PC-3 (cell line): Measurements from ENCODE around the gene CEP170B. TPM values are rescaled to one million over a fixed set of nuclear protein-coding genes. Genes with fewer than 3 reads are reported as not detected.

ENCODE experiments used
- ATAC-seq: fragments of 200-7000 bp; cut with Tn5 transposase; 2 replicates; pipeline ENCODE4 v1.9.1; 2020; ENCODE audit warnings: mild to moderate bottlenecking, moderate library complexity
- BruUV-seq: library from RNA; stranded (reverse); fragments of 400-500 nt; replicated peaks from 2 replicates; lab custom pipeline; 2021; lab: Mats Ljungman, UMichigan
- CTCF ChIA-PET: fragments of 300-600 bp; sonication (Branson Sonifier 250); formaldehyde crosslinking; loops from one replicate; lab custom pipeline; 2022; ENCODE audit warnings: antibody characterized with exemption; lab: Charles Lee
- POLR2A ChIA-PET: fragments of 300-600 bp; sonication (Branson Sonifier 250); formaldehyde crosslinking; loops from one replicate; lab custom pipeline; 2022; ENCODE audit warnings: antibody characterized with exemption; ENCODE audit not compliant: unreplicated experiment; lab: Charles Lee
- DNase-seq: peaks from one replicate; pipeline ENCODE4 v3.0.0-alpha.2; 2015
- H2AFZ ChIP-seq: fragments of 300-600 bp; sonication (generic); 2 replicates; pipeline ENCODE4 v1.6.0; 2016; ENCODE audit warnings: antibody characterized with exemption, low read length
- H3F3A ChIP-seq: fragments of 300-600 bp; sonication (generic); one replicate; pipeline ENCODE4 v1.6.0; 2017; ENCODE audit warnings: antibody characterized with exemption, low read length, control low read depth, mild to moderate bottlenecking; ENCODE audit not compliant: unreplicated experiment
- H3K27ac ChIP-seq: fragments of 300-600 bp; sonication (generic); 2 replicates; pipeline ENCODE4 v1.5.1; 2016; ENCODE audit warnings: mild to moderate bottlenecking, low read length
- H3K27me3 ChIP-seq: fragments of 300-600 bp; sonication (generic); 2 replicates; pipeline ENCODE4 v1.6.1; 2016; ENCODE audit warnings: low read length, mixed read lengths
- H3K36me3 ChIP-seq: fragments of 300-600 bp; sonication (generic); 2 replicates; pipeline ENCODE4 v1.6.1; 2016; ENCODE audit warnings: low read depth, mixed run types, low read length, mixed read lengths
- H3K4me1 ChIP-seq: fragments of 300-600 bp; sonication (generic); 2 replicates; pipeline ENCODE4 v1.5.1; 2016; ENCODE audit warnings: low read length; ENCODE audit not compliant: insufficient read depth
- H3K4me2 ChIP-seq: fragments of 300-600 bp; sonication (generic); 2 replicates; pipeline ENCODE4 v1.6.0; 2016; ENCODE audit warnings: low read length
- H3K4me3 ChIP-seq: fragments of 300-600 bp; sonication (generic); 2 replicates; pipeline ENCODE4 v1.5.1; 2016; ENCODE audit warnings: mild to moderate bottlenecking, low read length, mixed read lengths
- H3K79me2 ChIP-seq: fragments of 300-600 bp; sonication (generic); 2 replicates; pipeline ENCODE4 v1.6.1; 2017; ENCODE audit warnings: low read length, mixed read lengths
- H3K9ac ChIP-seq: fragments of 300-600 bp; sonication (generic); 2 replicates; pipeline ENCODE4 v1.6.0; 2016; ENCODE audit warnings: mild to moderate bottlenecking, low read length
- H3K9me2 ChIP-seq: fragments of 300-600 bp; sonication (generic); replicated peaks from 2 replicates; pipeline ENCODE4 v1.6.1; 2016; ENCODE audit warnings: mixed run types, low read length, mixed read lengths
- H3K9me3 ChIP-seq: fragments of 300-600 bp; sonication (generic); 2 replicates; pipeline ENCODE4 v1.6.1; 2016; ENCODE audit warnings: low read length, mixed read lengths
- H4K20me1 ChIP-seq: fragments of 300-600 bp; sonication (generic); 2 replicates; pipeline ENCODE4 v1.6.1; 2016; ENCODE audit warnings: low read length, mixed read lengths
- CTCF ChIP-seq: fragments of 300-600 bp; sonication (generic); conservative IDR thresholded peaks from 2 replicates; pipeline ENCODE4 v1.5.1; 2017; ENCODE audit warnings: antibody characterized with exemption, low read depth, mild to moderate bottlenecking, low read length
- EZH2 ChIP-seq: fragments of 300-600 bp; sonication (generic); IDR thresholded peaks from one replicate; pipeline ENCODE4 v1.6.1; 2017; ENCODE audit warnings: antibody characterized with exemption, mild to moderate bottlenecking, low read length; ENCODE audit not compliant: unreplicated experiment
- EZH2phosphoT487 ChIP-seq: fragments of 300-600 bp; sonication (generic); IDR thresholded peaks from 2 replicates; pipeline ENCODE4 v1.6.1; 2018; ENCODE audit warnings: mild to moderate bottlenecking, antibody characterized with exemption, low read length, borderline replicate concordance
- intact Hi-C: fragments of 100-400 bp; cut with micrococcal nuclease; formaldehyde crosslinking; loops from 2 replicates; pipeline ENCODE4 v1.9.0; 2023
- total RNA-seq: library from RNA; depleted of rRNA; stranded (reverse); fragments of >200 nt; gene quantifications from 2 replicates; pipeline ENCODE4 v1.2.3, GENCODE V29; 2014

Gene CEP170B
- total RNA-seq, 1 experiment from 2014 or later, result 33.2 TPM

- Histone ChIP-seq H3K79me2 (peaks cover 20% of the 10 kb centered on the region), H3K9me3 (no peaks in the 10 kb centered on the region), H3K9ac (no peak overlapping the region), H3K36me3 (no peaks in the 10 kb centered on the region), H3K4me2 (no peak overlapping the region), H3K27me3 (no peaks in the 10 kb centered on the region), H3K27ac (no peak overlapping the region), H2AFZ (no peak overlapping the region), H3K4me1 (peaks cover 7% of the 10 kb centered on the region), H3K9me2 (no peaks in the 10 kb centered on the region; the same call in 1 of the 2 replicates), H3F3A (no peaks in the 10 kb centered on the region), H4K20me1 (no peaks in the 10 kb centered on the region), H3K4me3 (no peak overlapping the region)
- TF ChIP-seq EZH2phosphoT487, result no peak
- TF ChIP-seq EZH2, result no peak
- TF ChIP-seq CTCF, result no peak
- POLR2A ChIA-PET, result no interaction called here
- DNase-seq, result no peak
- no peak for ATAC-seq
- BruUV-seq, result no TSS peak
- intact Hi-C loops, result no loop called here
- CTCF ChIA-PET, result no interaction called here
Observed at GRCh38 chr14:104859900-104860299, 5.2 kb upstream of the CEP170B start.

- no peaks in the 10 kb centered on the region for H3K36me3 ChIP-seq
- no peaks in the 10 kb centered on the region for H3F3A ChIP-seq
- no peaks in the 10 kb centered on the region; the same call in 1 of the 2 replicates for H3K9me2 ChIP-seq
- TF ChIP-seq CTCF (no peak), EZH2 (no peak), EZH2phosphoT487 (no peak)
- ChIA-PET CTCF (no interaction called here), POLR2A (no interaction called here)
- intact Hi-C loops, result no loop called here
- no peak overlapping the region for H3K9ac ChIP-seq
- H3K27ac ChIP-seq, result no peak overlapping the region
- H3K4me1 ChIP-seq, result peaks cover 7% of the 10 kb centered on the region
- no peak overlapping the region for H3K4me2 ChIP-seq
- H3K27me3 ChIP-seq, result no peaks in the 10 kb centered on the region
- no peak for DNase-seq
- no peak overlapping the region for H3K4me3 ChIP-seq
- no peaks in the 10 kb centered on the region for H3K9me3 ChIP-seq
- peaks cover 20% of the 10 kb centered on the region for H3K79me2 ChIP-seq
- H2AFZ ChIP-seq, result no peak overlapping the region
- H4K20me1 ChIP-seq, result no peaks in the 10 kb centered on the region
- no peak for ATAC-seq
- no TSS peak for BruUV-seq
Observed at GRCh38 chr14:104860414-104860813, 4.7 kb upstream of the CEP170B start.

GRCh38 chr14:104863131-104863862, 1.8 kb upstream of the CEP170B start:
- H3K9me3 ChIP-seq, result no peaks in the 10 kb centered on the region
- peak overlapping the region; percentile 83; the same call in 1 of the 2 replicates for H3K4me3 ChIP-seq
- no peaks in the 10 kb centered on the region; the same call in 1 of the 2 replicates for H3K9me2 ChIP-seq
- ATAC-seq, result no peak
- CTCF ChIA-PET, result no interaction called here
- no peaks in the 10 kb centered on the region for H3F3A ChIP-seq
- no peak for TF ChIP-seq EZH2phosphoT487
- no peak for TF ChIP-seq CTCF
- no peak for TF ChIP-seq EZH2
- no peaks in the 10 kb centered on the region for H3K36me3 ChIP-seq
- H3K27ac ChIP-seq, result no peak overlapping the region
- intact Hi-C loops, result no loop called here
- H3K9ac ChIP-seq, result no peak overlapping the region
- no peak overlapping the region for H2AFZ ChIP-seq
- no peak for DNase-seq
- peaks cover 23% of the 10 kb centered on the region; the same call in 1 of the 2 replicates for H4K20me1 ChIP-seq
- H3K27me3 ChIP-seq, result no peaks in the 10 kb centered on the region
- BruUV-seq, result no TSS peak
- H3K4me1 ChIP-seq, result peaks cover 21% of the 10 kb centered on the region
- peak overlapping the region; percentile 100 for H3K4me2 ChIP-seq
- peaks cover 48% of the 10 kb centered on the region for H3K79me2 ChIP-seq
- POLR2A ChIA-PET, result no interaction called here
